ENCODE data around the gene CCDC88A.
"Not testable (repeated sequence)": the region's sequence is repeated elsewhere in the genome, so short reads cannot be mapped to it uniquely, and the experiment has no call there.

The CCDC88A gene

GRCh38 chr2:55421326-55421725 is 1.7 kb upstream of the CCDC88A start:
- no peak for DNase-seq (ENCODE audit: low read depth in 3 of 3)

GRCh38 chr2:55420871-55421270 is 1.2 kb upstream of the CCDC88A start:
- DNase-seq (ENCODE audit: low read depth in 3 of 3), result no peak

- DNase-seq (ENCODE audit: low read depth in 3 of 3), result no peak
These were observed 726 bp upstream of the CCDC88A start for GRCh38 chr2:55420439-55420725.

- peak in 1 of 3 experiments; percentile 4 for DNase-seq (ENCODE audit: low read depth in 3 of 3)
These were observed 400 bp downstream of the CCDC88A start for GRCh38 chr2:55419233-55419678.

DNA sequence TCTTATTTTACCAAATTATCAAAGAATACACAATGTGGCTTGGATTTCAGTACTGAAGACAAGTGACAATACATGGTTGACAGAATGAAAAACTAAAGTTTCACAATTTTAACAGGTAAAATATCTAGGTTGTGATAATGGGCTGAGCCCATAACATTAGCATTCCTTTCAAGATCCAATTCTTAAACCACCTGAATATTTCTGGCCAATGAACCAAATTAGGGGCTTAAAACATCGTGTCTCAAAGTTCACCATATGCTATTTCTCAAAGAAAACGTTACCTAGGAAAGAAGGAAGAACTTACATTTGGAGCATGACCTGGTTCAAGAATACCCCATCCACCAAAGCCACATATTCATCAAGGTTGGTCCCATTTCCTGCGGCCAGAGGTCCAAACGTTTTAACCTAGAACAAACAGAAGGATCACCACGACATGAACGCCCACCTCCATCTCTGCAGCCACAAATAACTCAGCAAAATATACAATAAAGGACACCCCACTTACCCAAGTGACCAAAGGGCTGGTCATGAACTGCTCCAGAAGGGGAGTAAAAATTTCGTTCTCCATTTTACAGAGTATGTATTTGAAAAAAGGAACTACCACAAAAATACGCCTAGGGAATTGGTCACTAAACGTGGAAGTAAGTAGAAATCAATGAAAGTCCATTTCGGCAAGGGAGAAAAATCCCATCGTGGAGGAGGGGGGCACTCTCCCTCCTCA is 984 bp downstream of the CCDC88A start:
- DNase-seq (ENCODE audit: low read depth in 3 of 3), result no peak

GRCh38 chr2:55418072-55418471 is 1.6 kb downstream of the CCDC88A start:
- DNase-seq (ENCODE audit: low read depth in 3 of 3), result no peak

DNA sequence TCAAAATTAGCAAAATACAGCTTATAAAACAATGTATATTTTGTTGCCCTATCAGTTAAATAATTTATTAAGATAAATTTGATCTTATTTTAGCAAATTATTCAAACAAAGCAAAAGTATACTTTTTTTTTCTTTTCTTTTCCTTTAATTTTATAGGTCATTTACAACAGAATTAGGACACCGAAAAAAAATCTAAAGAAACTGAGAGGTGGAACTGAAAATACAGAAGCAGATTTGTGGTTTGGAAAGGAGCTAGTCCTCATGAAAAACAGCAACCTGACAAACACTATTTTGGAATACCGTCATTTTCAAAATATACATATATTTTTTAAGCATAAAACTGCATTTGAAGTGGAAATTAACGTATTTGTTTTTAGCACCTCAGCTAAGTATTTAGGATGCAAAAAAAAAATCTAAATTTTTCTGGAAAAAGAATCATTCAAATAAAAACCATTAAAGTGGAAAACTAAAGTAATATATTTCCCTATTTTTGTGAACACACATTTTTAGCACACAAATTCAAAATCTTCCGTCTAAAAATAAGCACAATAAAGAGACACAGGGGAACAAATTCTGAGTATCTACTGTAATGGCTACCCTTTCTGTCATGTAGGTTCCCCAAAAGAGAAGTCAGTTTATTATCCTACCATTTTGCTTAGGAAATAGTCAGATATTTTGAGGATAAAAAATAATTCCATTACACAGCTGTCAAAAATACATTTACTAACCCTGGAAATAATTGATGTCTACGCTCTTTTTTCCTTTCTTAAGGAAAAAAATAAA is 2.7 kb downstream of the CCDC88A start:
- no peak for DNase-seq (ENCODE audit: low read depth in 3 of 3)

- no peak for DNase-seq (ENCODE audit: low read depth in 3 of 3)
These were observed 4.4 kb downstream of the CCDC88A start for GRCh38 chr2:55415300-55415699.

DNA sequence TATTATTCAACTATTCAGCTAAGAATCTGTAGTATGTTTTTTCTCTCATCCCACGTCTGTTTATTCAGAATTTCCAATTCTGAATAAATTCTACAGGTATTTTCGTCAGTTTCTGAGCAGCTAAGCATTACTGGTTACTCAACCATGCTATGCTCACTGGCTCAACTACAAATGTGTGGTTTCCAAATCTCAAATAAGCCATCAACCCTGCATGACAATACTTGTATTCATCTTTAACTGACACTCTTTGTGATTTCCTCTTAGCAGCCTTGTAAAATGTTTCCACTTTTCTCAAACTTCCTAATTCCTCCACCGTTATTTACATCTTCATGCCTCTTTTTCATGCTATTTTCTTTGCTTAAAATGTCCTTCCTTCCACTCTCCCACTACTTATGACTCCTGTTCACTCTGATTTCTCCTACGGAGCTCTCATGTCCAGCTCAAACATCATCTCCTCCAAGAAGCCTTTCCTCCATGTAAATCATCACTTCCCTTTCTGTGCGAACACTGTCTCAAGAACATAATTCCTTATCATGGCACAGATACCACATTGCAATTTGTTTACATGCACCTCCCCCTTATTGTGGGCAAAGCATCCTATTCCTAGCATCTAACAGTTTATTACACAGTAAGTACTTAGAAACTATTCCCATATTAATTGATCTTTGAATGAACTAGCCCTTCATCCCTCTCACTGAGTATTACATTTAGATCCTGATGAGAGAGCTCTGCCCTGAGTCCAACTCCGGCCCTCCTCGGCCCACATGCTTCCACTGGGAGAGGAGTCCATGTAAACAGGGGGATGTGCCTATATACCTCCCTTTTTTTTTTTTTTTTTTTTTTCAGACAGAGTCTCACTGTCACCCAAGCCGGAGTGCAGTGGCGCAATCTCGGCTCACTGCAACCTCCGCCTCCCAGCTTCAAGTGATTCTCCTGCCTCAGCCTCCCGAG is 10.5 kb downstream of the CCDC88A start:
- no peak for DNase-seq (ENCODE audit: low read depth in 3 of 3)

GRCh38 chr2:55408098-55408882 is 11.4 kb downstream of the CCDC88A start:
- no peak for DNase-seq (ENCODE audit: low read depth in 3 of 3)

- no peak for DNase-seq (ENCODE audit: low read depth in 3 of 3)
These were observed 14.5 kb downstream of the CCDC88A start for GRCh38 chr2:55405116-55405515.

DNA sequence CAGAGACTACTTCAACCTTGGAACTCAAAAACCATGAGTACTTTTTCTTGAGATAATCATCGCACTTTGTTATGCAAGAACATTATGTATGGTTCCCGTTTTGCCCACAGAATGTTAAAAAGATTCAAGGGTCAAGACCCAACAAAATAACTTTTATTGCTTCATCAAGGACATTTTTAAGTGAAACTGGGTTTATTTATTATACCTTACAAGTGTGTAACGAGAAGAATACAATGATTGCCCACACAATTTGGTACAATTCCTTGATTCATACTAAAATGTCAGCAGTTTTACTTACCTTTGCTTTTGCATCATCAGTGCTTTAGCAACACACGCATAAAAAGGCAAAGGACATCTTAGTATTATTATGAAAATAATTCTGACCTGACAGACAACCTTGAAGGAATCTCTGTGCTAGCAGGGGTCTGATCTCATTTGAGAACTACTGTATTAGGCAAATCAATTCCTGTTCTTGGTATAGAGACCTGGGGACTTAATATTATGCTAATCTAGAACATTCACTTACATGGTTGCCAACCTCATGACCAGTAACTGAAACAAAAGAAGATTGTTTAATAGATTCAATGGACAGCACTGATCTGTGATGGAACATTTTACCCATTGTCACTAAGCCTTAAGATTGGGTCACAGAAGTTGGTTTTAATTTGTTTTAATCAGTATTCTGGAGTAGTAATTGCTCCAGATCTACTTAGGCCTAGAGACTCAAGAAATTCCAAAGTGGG is 16.2 kb downstream of the CCDC88A start:
- DNase-seq (ENCODE audit: low read depth in 3 of 3), result no peak

DNA sequence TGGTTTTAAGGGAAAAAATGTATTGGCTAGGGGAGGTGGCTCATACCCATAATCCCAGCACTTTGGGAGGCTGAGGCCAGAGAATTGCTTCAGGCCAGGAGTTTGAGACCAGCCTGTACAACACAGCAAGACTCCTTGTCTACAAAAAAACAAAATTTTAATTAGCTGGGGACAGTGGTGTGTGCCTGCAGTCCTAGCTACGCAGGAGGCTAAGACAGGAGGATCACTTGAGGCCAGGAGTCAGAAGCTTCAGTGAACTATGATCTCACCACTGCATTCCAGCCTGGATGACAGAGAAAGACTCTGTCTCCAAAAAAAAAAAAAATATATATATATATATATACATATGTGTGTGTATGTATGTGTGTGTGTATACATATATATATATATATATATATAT is 18.5 kb downstream of the CCDC88A start:
- no peak for DNase-seq (ENCODE audit: low read depth in 3 of 3)

DNA sequence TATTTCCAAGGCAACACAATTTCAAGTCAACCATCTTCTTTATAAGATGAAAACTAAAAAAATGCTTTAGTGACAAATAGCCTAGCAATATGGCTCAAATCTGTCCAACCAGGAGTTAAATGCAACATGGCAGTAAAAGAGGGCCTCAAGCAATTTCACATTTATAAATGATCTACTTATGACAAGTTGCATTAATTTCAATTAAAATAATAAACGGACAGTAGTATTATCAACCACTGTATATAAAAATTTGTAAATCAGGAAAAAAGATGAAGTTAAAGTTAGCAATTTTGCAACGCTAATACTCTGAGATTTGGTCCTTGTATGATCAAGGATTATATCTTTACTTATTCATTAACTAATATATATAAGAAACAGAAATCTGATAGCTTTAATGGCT is 19.3 kb downstream of the CCDC88A start:
- DNase-seq (ENCODE audit: low read depth in 3 of 3), result no peak

- no peak for DNase-seq (ENCODE audit: low read depth in 3 of 3)
These were observed 19.8 kb downstream of the CCDC88A start for GRCh38 chr2:55399815-55400214.

DNA sequence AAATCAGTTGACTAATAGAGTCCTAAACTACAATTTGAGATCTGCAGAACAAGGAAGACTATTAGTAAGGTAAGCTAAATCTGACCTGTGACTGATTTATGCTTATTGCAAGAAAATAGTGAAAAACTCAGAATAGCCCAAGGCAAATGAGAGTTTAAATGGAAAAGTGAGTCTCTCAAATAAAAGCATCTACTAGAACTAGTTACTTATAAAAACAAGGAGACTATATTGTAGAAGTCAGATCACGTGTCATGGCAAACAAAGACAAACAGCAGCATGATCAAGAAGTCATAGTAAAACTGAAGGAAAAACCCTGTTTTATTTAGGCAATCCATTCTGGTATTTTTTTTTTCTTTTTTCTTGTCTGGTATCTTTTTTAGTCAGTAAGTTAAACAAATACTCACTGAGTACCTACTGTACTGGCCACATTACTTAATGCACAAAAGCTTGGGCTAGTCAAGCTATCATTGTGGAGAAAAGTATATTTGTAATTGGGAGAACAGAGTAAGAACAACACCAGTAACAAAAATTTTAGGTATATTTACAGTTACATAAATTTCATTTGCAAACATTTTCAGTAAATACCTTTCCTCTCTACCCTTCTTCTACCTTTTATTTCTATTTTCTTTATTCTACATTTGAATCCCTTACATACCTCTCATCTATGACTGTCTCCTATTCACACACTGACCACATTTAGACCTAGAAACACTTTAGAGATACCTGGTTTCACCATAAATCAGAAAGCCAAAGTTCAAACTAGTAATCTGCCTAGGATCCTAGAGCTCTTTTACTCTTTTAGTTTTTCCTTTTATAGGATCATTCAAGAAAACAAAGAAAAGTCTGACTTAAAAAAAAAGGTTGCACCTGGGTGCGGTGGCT is 23.7 kb downstream of the CCDC88A start:
- DNase-seq (ENCODE audit: low read depth in 3 of 3), result no peak

DNA sequence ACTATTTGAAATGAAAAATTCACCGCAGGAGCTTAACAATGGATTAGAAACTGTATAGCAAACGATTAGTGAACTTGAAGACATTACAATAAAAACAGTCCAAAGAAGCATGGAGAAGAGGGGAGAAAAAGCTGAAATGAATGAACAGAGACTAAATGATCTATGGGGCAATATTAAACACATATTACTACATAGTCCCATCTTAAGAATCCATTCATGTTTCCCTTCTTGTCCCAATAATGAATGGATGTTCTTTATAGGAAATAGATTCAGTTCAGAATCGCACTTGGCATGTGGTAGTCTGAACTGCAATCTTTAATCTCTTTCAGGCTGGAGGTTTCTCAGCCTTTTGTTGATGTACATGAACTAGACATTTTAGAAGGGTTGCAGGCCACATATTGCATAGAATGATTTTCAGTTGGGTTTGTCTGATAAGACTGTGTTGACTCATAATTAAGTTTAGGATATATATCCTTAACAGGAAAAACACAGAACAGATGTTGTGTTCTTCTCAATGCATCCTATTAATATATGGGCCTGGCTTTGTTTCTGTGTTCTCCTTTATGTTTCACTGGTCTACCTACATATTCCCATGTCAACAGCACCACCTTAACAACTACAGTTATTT is 27.9 kb downstream of the CCDC88A start:
- no peak for DNase-seq (ENCODE audit: low read depth in 3 of 3)

DNA sequence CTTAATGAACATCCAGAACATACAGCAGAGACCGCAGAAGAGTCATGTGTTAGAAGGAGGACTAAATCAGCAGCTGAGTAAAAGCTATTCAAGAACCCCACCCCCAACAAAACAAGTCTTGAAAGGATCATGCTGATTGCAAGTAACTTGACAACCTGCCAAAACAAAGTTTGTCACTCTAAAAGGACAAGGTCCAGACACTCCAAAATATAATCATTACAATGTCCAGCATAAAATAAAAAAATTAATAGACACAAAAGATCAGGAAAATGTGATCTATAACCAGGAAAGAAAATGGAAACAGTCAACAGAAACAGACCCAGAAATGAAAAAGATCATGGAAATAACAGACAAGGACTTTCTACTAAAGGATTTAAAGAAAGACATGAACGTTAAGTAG is 28.5 kb downstream of the CCDC88A start:
- DNase-seq (ENCODE audit: low read depth in 3 of 3), result no peak

DNA sequence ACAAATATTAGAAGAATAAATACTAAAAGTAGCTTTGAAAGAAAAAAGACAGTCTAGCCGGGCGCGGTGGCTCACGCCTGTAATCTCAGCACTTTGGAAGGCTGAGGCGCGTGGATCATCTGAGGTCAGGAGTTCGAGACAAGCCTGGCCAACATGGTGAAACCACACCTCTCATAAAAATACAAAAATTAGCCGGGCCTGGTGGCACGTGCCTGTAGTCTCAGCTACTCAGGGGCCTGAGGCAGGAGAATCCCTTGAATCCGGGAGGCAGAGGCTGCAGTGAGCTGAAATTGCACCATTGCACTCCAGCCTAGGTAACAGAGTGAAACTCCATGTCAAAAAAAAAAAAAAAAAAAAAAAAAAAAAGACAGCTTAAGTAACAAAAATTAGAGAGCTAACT is 34.1 kb downstream of the CCDC88A start:
- not testable (repeated sequence) for DNase-seq (ENCODE audit: low read depth in 3 of 3)
